ENCODE results near the gene AUTS2.

Gene AUTS2

GRCh38 chr7:70387217-70387616 is 788.9 kb downstream of the AUTS2 start:
- no peak overlapping the region for H3K9ac ChIP-seq (ENCODE audit: insufficient read length, low read depth)
- H3K36me3 ChIP-seq (ENCODE audit: insufficient read depth, insufficient read length, low read length), result no peaks in the 10 kb centered on the region
- no peaks in the 10 kb centered on the region for H3K27me3 ChIP-seq (ENCODE audit: insufficient read depth, insufficient read length)
- no peak overlapping the region for H3K4me3 ChIP-seq (ENCODE audit: insufficient read length, low read depth)
- no peaks in the 10 kb centered on the region for H3K4me1 ChIP-seq (ENCODE audit: insufficient read depth, insufficient read length)
- no peak for DNase-seq (ENCODE audit: low read depth, low spot score)
- no peaks in the 10 kb centered on the region for H3K9me3 ChIP-seq (ENCODE audit: insufficient read depth, low read length)
- TF ChIP-seq SUZ12 (IDR thresholded peaks at IDR 0.05; ENCODE audit: extremely low read depth, insufficient read depth, insufficient read length), result no peak
- no peak for TF ChIP-seq YY1 (IDR thresholded peaks at IDR 0.05; ENCODE audit: insufficient read depth, insufficient read length)
- TF ChIP-seq ZNF274 (IDR thresholded peaks at IDR 0.05; ENCODE audit: low read depth, low read length), result no peak

GRCh38 chr7:70389531-70390151 is 791.4 kb downstream of the AUTS2 start:
- Histone ChIP-seq H3K4me1 (ENCODE audit: insufficient read depth, insufficient read length) (no peaks in the 10 kb centered on the region), H3K9ac (ENCODE audit: insufficient read length, low read depth) (no peak overlapping the region), H3K36me3 (ENCODE audit: insufficient read depth, insufficient read length, low read length) (no peaks in the 10 kb centered on the region), H3K9me3 (ENCODE audit: insufficient read depth, low read length) (no peaks in the 10 kb centered on the region), H3K4me3 (ENCODE audit: insufficient read length, low read depth) (no peak overlapping the region), H3K27me3 (ENCODE audit: insufficient read depth, insufficient read length) (no peaks in the 10 kb centered on the region)
- no peak for DNase-seq (ENCODE audit: low read depth, low spot score)
- TF ChIP-seq SUZ12 (IDR thresholded peaks at IDR 0.05; ENCODE audit: extremely low read depth, insufficient read depth, insufficient read length), result no peak
- TF ChIP-seq ZNF274 (IDR thresholded peaks at IDR 0.05; ENCODE audit: low read depth, low read length), result no peak
- no peak for TF ChIP-seq YY1 (IDR thresholded peaks at IDR 0.05; ENCODE audit: insufficient read depth, insufficient read length)

- Histone ChIP-seq H3K9me3 (ENCODE audit: insufficient read depth, low read length) (no peaks in the 10 kb centered on the region), H3K4me3 (ENCODE audit: insufficient read length, low read depth) (no peak overlapping the region), H3K27me3 (ENCODE audit: insufficient read depth, insufficient read length) (no peaks in the 10 kb centered on the region), H3K9ac (ENCODE audit: insufficient read length, low read depth) (no peak overlapping the region), H3K4me1 (ENCODE audit: insufficient read depth, insufficient read length) (no peaks in the 10 kb centered on the region), H3K36me3 (ENCODE audit: insufficient read depth, insufficient read length, low read length) (no peaks in the 10 kb centered on the region)
- no peak for DNase-seq (ENCODE audit: low read depth, low spot score)
- TF ChIP-seq ZNF274 (IDR thresholded peaks at IDR 0.05; ENCODE audit: low read depth, low read length), result no peak
- no peak for TF ChIP-seq SUZ12 (IDR thresholded peaks at IDR 0.05; ENCODE audit: extremely low read depth, insufficient read depth, insufficient read length)
- no peak for TF ChIP-seq YY1 (IDR thresholded peaks at IDR 0.05; ENCODE audit: insufficient read depth, insufficient read length)
These were observed 792.0 kb downstream of the AUTS2 start for GRCh38 chr7:70390251-70390650.

GRCh38 chr7:70392256-70392876 is 794.1 kb downstream of the AUTS2 start:
- Histone ChIP-seq H3K36me3 (ENCODE audit: insufficient read depth, insufficient read length, low read length) (no peaks in the 10 kb centered on the region), H3K27me3 (ENCODE audit: insufficient read depth, insufficient read length) (no peaks in the 10 kb centered on the region), H3K9me3 (ENCODE audit: insufficient read depth, low read length) (no peaks in the 10 kb centered on the region), H3K4me3 (ENCODE audit: insufficient read length, low read depth) (no peak overlapping the region), H3K9ac (ENCODE audit: insufficient read length, low read depth) (no peak overlapping the region), H3K4me1 (ENCODE audit: insufficient read depth, insufficient read length) (no peaks in the 10 kb centered on the region)
- no peak for DNase-seq (ENCODE audit: low read depth, low spot score)
- TF ChIP-seq YY1 (IDR thresholded peaks at IDR 0.05; ENCODE audit: insufficient read depth, insufficient read length), result no peak

GRCh38 chr7:70392877-70393435 is 794.7 kb downstream of the AUTS2 start:
- no peak for DNase-seq (ENCODE audit: low read depth, low spot score)
- Histone ChIP-seq H3K9me3 (ENCODE audit: insufficient read depth, low read length) (no peaks in the 10 kb centered on the region), H3K27me3 (ENCODE audit: insufficient read depth, insufficient read length) (no peaks in the 10 kb centered on the region), H3K4me3 (ENCODE audit: insufficient read length, low read depth) (no peak overlapping the region), H3K4me1 (ENCODE audit: insufficient read depth, insufficient read length) (no peaks in the 10 kb centered on the region), H3K9ac (ENCODE audit: insufficient read length, low read depth) (no peak overlapping the region), H3K36me3 (ENCODE audit: insufficient read depth, insufficient read length, low read length) (no peaks in the 10 kb centered on the region)
- TF ChIP-seq YY1 (IDR thresholded peaks at IDR 0.05; ENCODE audit: insufficient read depth, insufficient read length), result no peak
- TF ChIP-seq ZNF274 (IDR thresholded peaks at IDR 0.05; ENCODE audit: low read depth, low read length), result no peak
- no peak for TF ChIP-seq SUZ12 (IDR thresholded peaks at IDR 0.05; ENCODE audit: extremely low read depth, insufficient read depth, insufficient read length)

GRCh38 chr7:70393956-70394355 is 795.7 kb downstream of the AUTS2 start:
- H3K4me3 ChIP-seq (ENCODE audit: insufficient read length, low read depth), result no peak overlapping the region
- H3K9me3 ChIP-seq (ENCODE audit: insufficient read depth, low read length), result no peaks in the 10 kb centered on the region
- DNase-seq (ENCODE audit: low read depth, low spot score), result no peak
- no peak for TF ChIP-seq SUZ12 (IDR thresholded peaks at IDR 0.05; ENCODE audit: extremely low read depth, insufficient read depth, insufficient read length)
- no peak for TF ChIP-seq YY1 (IDR thresholded peaks at IDR 0.05; ENCODE audit: insufficient read depth, insufficient read length)
- no peaks in the 10 kb centered on the region for H3K27me3 ChIP-seq (ENCODE audit: insufficient read depth, insufficient read length)
- no peaks in the 10 kb centered on the region for H3K4me1 ChIP-seq (ENCODE audit: insufficient read depth, insufficient read length)
- no peak overlapping the region for H3K9ac ChIP-seq (ENCODE audit: insufficient read length, low read depth)
- H3K36me3 ChIP-seq (ENCODE audit: insufficient read depth, insufficient read length, low read length), result no peaks in the 10 kb centered on the region

GRCh38 chr7:70400829-70401380 is 802.6 kb downstream of the AUTS2 start:
- Histone ChIP-seq H3K9ac (ENCODE audit: insufficient read length, low read depth) (no peak overlapping the region), H3K4me3 (ENCODE audit: insufficient read length, low read depth) (no peak overlapping the region), H3K4me1 (ENCODE audit: insufficient read depth, insufficient read length) (no peaks in the 10 kb centered on the region), H3K27me3 (ENCODE audit: insufficient read depth, insufficient read length) (no peaks in the 10 kb centered on the region), H3K9me3 (ENCODE audit: insufficient read depth, low read length) (no peaks in the 10 kb centered on the region), H3K36me3 (ENCODE audit: insufficient read depth, insufficient read length, low read length) (no peaks in the 10 kb centered on the region)
- TF ChIP-seq SUZ12 (IDR thresholded peaks at IDR 0.05; ENCODE audit: extremely low read depth, insufficient read depth, insufficient read length) (no peak), ZNF274 (IDR thresholded peaks at IDR 0.05; ENCODE audit: low read depth, low read length) (no peak), YY1 (IDR thresholded peaks at IDR 0.05; ENCODE audit: insufficient read depth, insufficient read length) (no peak)
- DNase-seq (ENCODE audit: low read depth, low spot score), result no peak
